Lower leg skin (tissue), 3 donors: ENCODE results near the gene VIPAS39.
"Not testable (repeated sequence)": the region's sequence is repeated elsewhere in the genome, so short reads cannot be mapped to it uniquely, and the experiment has no call there.

Source experiments
- CTCF ChIP-seq, 3 donors: fragments of 450-650 bp; IDR thresholded peaks; one replicate each; pipeline ENCODE4 v1.5.1; 2016; ENCODE audit warnings: antibody characterized with exemption in 3 of 3, mild to moderate bottlenecking in 3 of 3, moderate library complexity in 2 of 3
- POLR2A ChIP-seq, 2 donors: fragments of 450-650 bp; IDR thresholded peaks; one replicate each; pipeline ENCODE4 v1.6.1; 2016 to 2017; ENCODE audit warnings: antibody characterized with exemption in 2 of 2, mild to moderate bottlenecking in 1 of 2, moderate library complexity in 1 of 2

GRCh38 chr14:77416098-77416497, 41.3 kb downstream of the VIPAS39 start:
- TF ChIP-seq CTCF, POLR2A (IDR thresholded peaks at IDR 0.05): not testable (repeated sequence)
